ENCODE measurements around the gene MAEA. TPM values are rescaled to one million over a fixed set of nuclear protein-coding genes. Genes with fewer than 3 reads are reported as not detected.
A peak's percentile ranks its signal among the peaks of the same experiment; 100 is the strongest.

The MAEA gene
- total and polyA plus RNA-seq, 9 donors = 23.8 to 71.3 (median 56.7) TPM

DNA sequence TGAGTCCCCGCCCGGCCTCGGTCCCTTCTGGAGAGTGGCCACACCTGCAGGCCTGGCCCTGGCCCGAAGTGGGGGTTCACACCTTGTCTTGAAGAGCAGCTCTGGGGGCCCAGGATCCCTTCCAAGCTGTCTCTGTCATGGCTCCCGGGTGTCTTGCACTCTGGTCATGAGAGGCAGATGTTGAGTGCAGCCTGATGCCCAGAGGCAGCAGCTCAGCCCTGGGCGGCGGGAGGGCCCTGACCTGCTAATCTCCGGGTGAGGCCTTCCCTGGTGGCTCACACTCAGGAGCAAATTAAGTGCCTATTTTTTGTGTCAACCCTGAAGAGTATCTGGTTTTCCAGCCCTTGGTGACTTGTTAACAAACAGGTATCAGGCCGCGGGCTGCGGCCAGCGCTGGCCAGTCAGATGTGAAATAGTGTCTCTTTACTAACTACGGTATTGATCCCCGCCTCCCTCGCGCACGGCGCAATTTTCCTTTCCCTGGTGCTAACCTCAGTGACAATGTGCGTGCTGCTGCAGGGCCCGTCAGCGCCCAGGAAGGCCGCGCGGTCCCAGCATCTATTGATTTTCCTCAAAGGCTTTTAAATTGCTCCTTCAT lies 92.4 kb downstream of the MAEA start:
- Histone ChIP-seq H3K27ac (no peak overlapping the region), H3K27me3 (no peaks in the 10 kb centered on the region), H3K9me3 (no peaks in the 10 kb centered on the region), H3K4me1 (ENCODE audit: insufficient read depth) (no peaks in the 10 kb centered on the region), H3K36me3 (no peaks in the 10 kb centered on the region), H3K4me3 (no peak overlapping the region)
- peak in 2 of 5 donors; percentile 16 to 26 for DNase-seq
- intact Hi-C loops (cut with DNase I) = no loop called here
- 93 to 94% (median 94%) methylated on average over 24 of the region's 24 CpGs for WGBS, 3 donors
- TF ChIP-seq EP300 (IDR thresholded peaks at IDR 0.05) (no peak), POLR2A (IDR thresholded peaks at IDR 0.05) (no peak)
- TF ChIP-seq, protein P1, sequence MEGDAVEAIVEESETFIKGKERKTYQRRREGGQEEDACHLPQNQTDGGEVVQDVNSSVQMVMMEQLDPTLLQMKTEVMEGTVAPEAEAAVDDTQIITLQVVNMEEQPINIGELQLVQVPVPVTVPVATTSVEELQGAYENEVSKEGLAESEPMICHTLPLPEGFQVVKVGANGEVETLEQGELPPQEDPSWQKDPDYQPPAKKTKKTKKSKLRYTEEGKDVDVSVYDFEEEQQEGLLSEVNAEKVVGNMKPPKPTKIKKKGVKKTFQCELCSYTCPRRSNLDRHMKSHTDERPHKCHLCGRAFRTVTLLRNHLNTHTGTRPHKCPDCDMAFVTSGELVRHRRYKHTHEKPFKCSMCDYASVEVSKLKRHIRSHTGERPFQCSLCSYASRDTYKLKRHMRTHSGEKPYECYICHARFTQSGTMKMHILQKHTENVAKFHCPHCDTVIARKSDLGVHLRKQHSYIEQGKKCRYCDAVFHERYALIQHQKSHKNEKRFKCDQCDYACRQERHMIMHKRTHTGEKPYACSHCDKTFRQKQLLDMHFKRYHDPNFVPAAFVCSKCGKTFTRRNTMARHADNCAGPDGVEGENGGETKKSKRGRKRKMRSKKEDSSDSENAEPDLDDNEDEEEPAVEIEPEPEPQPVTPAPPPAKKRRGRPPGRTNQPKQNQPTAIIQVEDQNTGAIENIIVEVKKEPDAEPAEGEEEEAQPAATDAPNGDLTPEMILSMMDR (IDR thresholded peaks at IDR 0.05) = no peak

DNA sequence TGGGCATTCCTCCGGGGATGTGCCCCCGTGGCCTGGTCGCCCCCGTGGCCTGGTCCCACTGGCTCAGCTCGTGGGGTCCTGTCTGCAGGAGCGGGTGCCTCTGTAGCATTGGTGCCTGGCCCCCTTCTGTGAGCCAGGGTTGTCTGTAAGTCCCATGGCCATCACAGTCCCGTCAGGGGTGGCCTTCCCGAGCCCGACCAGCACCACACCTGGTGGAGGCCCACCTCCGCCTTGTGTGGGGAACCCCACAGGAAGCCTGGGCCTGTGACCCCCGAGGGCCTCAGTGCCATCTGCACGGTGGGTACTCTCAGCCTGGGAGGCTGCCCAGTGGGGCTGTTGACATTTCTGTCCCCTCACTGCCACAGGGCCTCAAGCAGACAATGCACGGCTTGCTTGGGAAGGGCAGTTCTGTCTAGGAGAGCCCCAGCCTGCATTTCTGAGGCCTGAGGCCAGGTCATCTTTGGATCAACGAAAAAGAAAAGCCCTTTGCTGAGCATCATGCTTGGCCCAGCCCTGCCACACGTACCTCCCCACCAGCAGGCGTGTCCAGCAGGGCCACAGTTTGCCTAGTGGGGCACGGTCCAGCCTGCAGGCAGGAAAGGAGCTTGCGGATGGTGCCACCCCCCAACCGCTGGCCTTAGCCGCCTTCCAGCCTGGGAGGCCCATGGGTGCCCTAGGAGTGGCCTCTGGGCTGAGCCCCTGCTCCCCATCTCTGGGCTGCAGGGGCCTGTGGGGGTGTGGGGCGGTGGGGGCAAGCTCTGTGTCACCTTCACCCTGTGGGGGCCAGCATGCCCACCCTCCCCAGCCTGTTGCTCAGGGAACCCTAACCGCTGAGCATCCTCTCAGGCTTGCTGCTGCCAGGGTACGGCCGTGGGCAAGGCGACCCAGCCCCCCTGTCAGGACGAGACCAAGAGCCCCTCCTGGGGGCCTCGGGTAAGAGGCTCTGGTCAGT lies 93.4 kb downstream of the MAEA start:
- Histone ChIP-seq H3K9me3 (no peaks in the 10 kb centered on the region), H3K36me3 (no peaks in the 10 kb centered on the region)
- 89 to 90% (median 89%) methylated on average over 27 of the region's 27 CpGs for WGBS, 3 donors

DNA sequence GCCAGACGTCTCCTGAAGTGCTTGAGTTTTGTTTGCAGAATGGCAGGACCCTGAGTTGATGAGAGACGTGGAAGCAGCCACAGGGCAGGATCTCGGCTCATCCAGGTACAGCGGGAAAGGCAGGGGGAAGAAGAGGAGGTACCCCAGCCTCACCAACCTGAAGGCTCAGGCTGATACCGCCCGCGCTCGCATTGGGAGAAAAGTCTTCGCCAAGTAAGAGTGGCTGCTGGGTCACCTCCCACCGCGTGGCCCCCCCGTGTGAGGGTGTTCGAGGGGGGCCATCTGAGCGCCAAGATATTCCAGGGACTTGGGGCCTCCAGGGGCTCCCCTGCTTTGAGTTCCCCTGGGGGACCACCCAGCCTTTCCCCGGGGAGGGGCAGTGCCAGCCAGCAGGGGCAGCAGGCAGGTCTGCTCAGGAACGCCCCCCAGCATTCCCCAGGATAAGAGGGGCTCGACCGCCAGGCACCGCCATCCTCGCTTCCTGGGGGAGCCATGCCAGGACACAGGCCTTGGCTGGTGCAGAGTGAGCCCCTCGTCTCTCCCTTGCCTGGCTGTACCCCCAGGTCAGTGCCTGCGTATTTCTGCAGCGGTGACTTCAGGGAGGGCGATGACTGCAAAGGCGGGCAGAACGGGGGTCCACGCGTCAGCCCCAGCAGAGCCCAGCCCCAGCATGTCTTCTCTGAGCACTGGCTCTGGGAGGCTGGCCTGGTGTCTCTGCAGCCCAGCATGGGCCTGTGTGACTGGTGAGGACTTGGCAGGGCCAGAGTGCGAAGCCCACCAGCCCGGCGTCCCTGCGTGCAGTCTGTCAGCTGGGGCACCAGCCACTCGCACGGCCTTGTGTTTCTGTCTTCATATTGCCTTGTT lies 94.3 kb downstream of the MAEA start:
- no peak overlapping the region for H3K27ac ChIP-seq
- DNase-seq = peak in 1 of 5 donors; percentile 30
- H3K36me3 ChIP-seq = no peaks in the 10 kb centered on the region
- 91 to 95% (median 94%) methylated on average over 34 of the region's 34 CpGs for WGBS, 3 donors
- intact Hi-C loops (cut with DNase I) = no loop called here
- no peak overlapping the region for H3K4me3 ChIP-seq
- no peak for TF ChIP-seq EP300 (IDR thresholded peaks at IDR 0.05)
- no peak for TF ChIP-seq POLR2A (IDR thresholded peaks at IDR 0.05)
- TF ChIP-seq, protein P1 (IDR thresholded peaks at IDR 0.05) = no peak
- no peaks in the 10 kb centered on the region for H3K4me1 ChIP-seq (ENCODE audit: insufficient read depth)
- H3K27me3 ChIP-seq = no peaks in the 10 kb centered on the region
- no peaks in the 10 kb centered on the region for H3K9me3 ChIP-seq

More for the DNA sequence above, 93.4 kb downstream of the MAEA start:
- peak in 2 of 5 donors; percentile 14 to 24 for DNase-seq
- Histone ChIP-seq H3K27ac (no peak overlapping the region), H3K27me3 (no peaks in the 10 kb centered on the region), H3K4me1 (ENCODE audit: insufficient read depth) (no peaks in the 10 kb centered on the region), H3K4me3 (no peak overlapping the region)
- no peak for TF ChIP-seq EP300 (IDR thresholded peaks at IDR 0.05)
- TF ChIP-seq, protein P1 (IDR thresholded peaks at IDR 0.05) = no peak
- no peak for TF ChIP-seq POLR2A (IDR thresholded peaks at IDR 0.05)
- intact Hi-C loops (cut with DNase I) = no loop called here

All from ovary (tissue), 9 donors.